Measurements from ENCODE around the gene KLHL35. TPM values are rescaled to one million over a fixed set of nuclear protein-coding genes. Genes with fewer than 3 reads are reported as not detected.

Gene KLHL35
- polyA plus RNA-seq, 3 donors = 0.33 to 0.45 TPM; not detected in 1

DNA sequence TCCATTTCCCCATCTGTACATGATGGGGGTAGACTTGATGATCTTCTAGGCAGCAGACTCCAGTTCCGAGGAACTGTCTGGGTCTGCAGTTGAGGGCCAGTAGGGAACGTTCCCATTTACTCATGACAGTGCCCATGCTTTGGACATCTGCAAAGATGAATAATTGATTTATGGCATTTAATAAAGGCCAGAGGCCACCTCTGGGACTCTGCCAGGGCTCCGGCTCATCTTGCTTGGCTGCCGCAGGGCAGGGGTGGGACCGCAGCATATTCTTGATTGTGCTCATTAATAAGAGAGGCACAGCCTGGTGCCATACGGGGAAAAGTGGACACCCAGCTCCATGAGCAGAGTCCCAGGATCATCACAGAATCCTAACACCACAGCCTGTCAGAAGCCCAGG lies 28.1 kb upstream of the KLHL35 start:
- Histone ChIP-seq H3K27me3 (ENCODE audit: control insufficient read depth in 2 of 2, insufficient read depth in 2 of 2, low read length in 2 of 2) (no peaks in the 10 kb centered on the region), H3K36me3 (replicated peaks in 1 of 2; ENCODE audit: control insufficient read depth in 1 of 2, insufficient read depth in 2 of 2, low read length in 2 of 2) (peaks cover 0 to 6% of the 10 kb centered on the region in 2 donors), H3K9me3 (replicated peaks in 1 of 2; ENCODE audit: control insufficient read depth in 1 of 2, insufficient read depth in 1 of 2, low read length in 2 of 2) (no peaks in the 10 kb centered on the region), H3K9ac (ENCODE audit: insufficient read depth, low read length, poor library complexity, severe bottlenecking) (no peak overlapping the region), H3K4me1 (ENCODE audit: control insufficient read depth in 1 of 2, insufficient read depth in 2 of 2, low read length in 2 of 2) (no peaks in the 10 kb centered on the region), H3K4me2 (replicated peaks; ENCODE audit: extremely low read depth, low read length, poor library complexity, severe bottlenecking) (no peak overlapping the region), H3K27ac (ENCODE audit: low read depth in 1 of 2, low read length in 2 of 2) (no peak overlapping the region), H3K79me2 (ENCODE audit: insufficient read depth, low read length) (no peaks in the 10 kb centered on the region), H3K4me3 (replicated peaks in 1 of 3; ENCODE audit: low read depth in 2 of 3, low read length in 3 of 3) (no peak overlapping the region), H2AFZ (ENCODE audit: insufficient read depth, low read depth, low read length, poor library complexity, severe bottlenecking) (no peak overlapping the region), H4K20me1 (ENCODE audit: insufficient read depth, low read length) (no peaks in the 10 kb centered on the region)
- intact Hi-C loops (cut with micrococcal nuclease) = no loop called here
- Mint-ChIP-seq H3K9me3 (no peaks in the 10 kb centered on the region), H3K27ac (no peak overlapping the region), H3K27me3 (ENCODE audit: low read depth in 3 of 3) (peaks cover 0 to 6% (median 1%) of the 10 kb centered on the region in 3 donors), H3K4me3 (no peak overlapping the region), H3K36me3 (peaks cover 15 to 16% of the 10 kb centered on the region in 2 donors), H3K4me1 (peaks cover 1% of the 10 kb centered on the region)
- 100% methylated on average over 2 of the region's 6 CpGs for WGBS (ENCODE audit: insufficient coverage)
- no peak for DNase-seq
- TF ChIP-seq, protein P1, sequence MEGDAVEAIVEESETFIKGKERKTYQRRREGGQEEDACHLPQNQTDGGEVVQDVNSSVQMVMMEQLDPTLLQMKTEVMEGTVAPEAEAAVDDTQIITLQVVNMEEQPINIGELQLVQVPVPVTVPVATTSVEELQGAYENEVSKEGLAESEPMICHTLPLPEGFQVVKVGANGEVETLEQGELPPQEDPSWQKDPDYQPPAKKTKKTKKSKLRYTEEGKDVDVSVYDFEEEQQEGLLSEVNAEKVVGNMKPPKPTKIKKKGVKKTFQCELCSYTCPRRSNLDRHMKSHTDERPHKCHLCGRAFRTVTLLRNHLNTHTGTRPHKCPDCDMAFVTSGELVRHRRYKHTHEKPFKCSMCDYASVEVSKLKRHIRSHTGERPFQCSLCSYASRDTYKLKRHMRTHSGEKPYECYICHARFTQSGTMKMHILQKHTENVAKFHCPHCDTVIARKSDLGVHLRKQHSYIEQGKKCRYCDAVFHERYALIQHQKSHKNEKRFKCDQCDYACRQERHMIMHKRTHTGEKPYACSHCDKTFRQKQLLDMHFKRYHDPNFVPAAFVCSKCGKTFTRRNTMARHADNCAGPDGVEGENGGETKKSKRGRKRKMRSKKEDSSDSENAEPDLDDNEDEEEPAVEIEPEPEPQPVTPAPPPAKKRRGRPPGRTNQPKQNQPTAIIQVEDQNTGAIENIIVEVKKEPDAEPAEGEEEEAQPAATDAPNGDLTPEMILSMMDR (IDR thresholded peaks at IDR 0.05) = no peak

DNA sequence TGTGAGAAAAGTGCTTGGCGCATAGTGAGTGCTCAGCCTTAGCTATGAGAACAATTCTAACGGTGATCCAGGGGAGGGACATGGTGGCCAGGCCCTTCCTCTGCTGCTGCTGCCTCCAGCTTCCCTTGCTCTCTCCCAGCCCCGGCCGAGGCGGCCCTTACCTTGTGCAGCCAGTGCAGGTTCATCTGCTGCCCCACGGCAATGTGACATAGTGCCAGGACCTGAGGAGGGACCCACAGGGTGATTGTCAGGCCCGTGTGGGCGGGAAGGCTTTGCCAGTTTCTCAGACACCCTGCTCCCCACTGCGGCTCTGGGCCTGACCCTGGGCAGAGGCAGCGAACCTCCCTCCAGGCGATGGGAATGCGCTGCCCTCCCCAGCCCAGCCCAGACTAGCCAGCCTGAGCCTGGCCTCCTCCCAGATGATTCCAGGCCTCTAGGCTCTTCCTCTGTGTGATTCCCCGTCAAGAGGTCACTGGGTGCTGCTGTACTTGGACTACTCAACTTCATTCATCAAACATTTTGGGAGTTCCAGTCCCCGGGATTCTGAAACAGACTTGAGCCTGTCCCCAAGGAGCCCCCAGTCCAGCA lies 23.7 kb upstream of the KLHL35 start:
- no peaks in the 10 kb centered on the region for H3K9me3 ChIP-seq (replicated peaks in 1 of 2; ENCODE audit: control insufficient read depth in 1 of 2, insufficient read depth in 1 of 2, low read length in 2 of 2)
- H3K27me3 ChIP-seq (ENCODE audit: control insufficient read depth in 2 of 2, insufficient read depth in 2 of 2, low read length in 2 of 2) = no peaks in the 10 kb centered on the region
- intact Hi-C loops (cut with micrococcal nuclease) = no loop called here
- H3K4me2 ChIP-seq (replicated peaks; ENCODE audit: extremely low read depth, low read length, poor library complexity, severe bottlenecking) = no peak overlapping the region
- no peak overlapping the region for H2AFZ ChIP-seq (ENCODE audit: insufficient read depth, low read depth, low read length, poor library complexity, severe bottlenecking)
- H3K27ac ChIP-seq (ENCODE audit: low read depth in 1 of 2, low read length in 2 of 2) = no peak overlapping the region
- DNase-seq = no peak
- Mint-ChIP-seq H3K27ac (no peak overlapping the region), H3K36me3 (peaks cover 23 to 27% of the 10 kb centered on the region in 2 donors), H3K27me3 (ENCODE audit: low read depth in 3 of 3) (peaks cover 0 to 3% (median 0%) of the 10 kb centered on the region in 3 donors), H3K9me3 (peaks cover 0 to 2% (median 0%) of the 10 kb centered on the region in 7 donors), H3K4me1 (no peaks in the 10 kb centered on the region), H3K4me3 (no peak overlapping the region)
- no peak overlapping the region for H3K9ac ChIP-seq (ENCODE audit: insufficient read depth, low read length, poor library complexity, severe bottlenecking)
- H3K4me1 ChIP-seq (ENCODE audit: control insufficient read depth in 1 of 2, insufficient read depth in 2 of 2, low read length in 2 of 2) = no peaks in the 10 kb centered on the region
- H3K36me3 ChIP-seq (replicated peaks in 1 of 2; ENCODE audit: control insufficient read depth in 1 of 2, insufficient read depth in 2 of 2, low read length in 2 of 2) = peaks cover 0 to 15% of the 10 kb centered on the region in 2 donors
- TF ChIP-seq, protein P1 (IDR thresholded peaks at IDR 0.05) = no peak
- WGBS (ENCODE audit: insufficient coverage) = 95% methylated on average over 13 of the region's 14 CpGs
- H4K20me1 ChIP-seq (ENCODE audit: insufficient read depth, low read length) = no peaks in the 10 kb centered on the region
- H3K4me3 ChIP-seq (replicated peaks in 1 of 3; ENCODE audit: low read depth in 2 of 3, low read length in 3 of 3) = no peak overlapping the region
- H3K79me2 ChIP-seq (ENCODE audit: insufficient read depth, low read length) = no peaks in the 10 kb centered on the region

All from CD14-positive monocyte (primary cell).